Superior temporal gyrus (tissue), 1 donor: ENCODE measurements around the gene B9D2.

Experiments
- DNase-seq: peaks from one replicate; pipeline ENCODE4 v3.0.0-alpha.2; 2016; ENCODE audit errors: extremely low spot score

Gene B9D2

GRCh38 chr19:41327576-41328156, 36.3 kb downstream of the B9D2 start:
- DNase-seq: no peak

DNA sequence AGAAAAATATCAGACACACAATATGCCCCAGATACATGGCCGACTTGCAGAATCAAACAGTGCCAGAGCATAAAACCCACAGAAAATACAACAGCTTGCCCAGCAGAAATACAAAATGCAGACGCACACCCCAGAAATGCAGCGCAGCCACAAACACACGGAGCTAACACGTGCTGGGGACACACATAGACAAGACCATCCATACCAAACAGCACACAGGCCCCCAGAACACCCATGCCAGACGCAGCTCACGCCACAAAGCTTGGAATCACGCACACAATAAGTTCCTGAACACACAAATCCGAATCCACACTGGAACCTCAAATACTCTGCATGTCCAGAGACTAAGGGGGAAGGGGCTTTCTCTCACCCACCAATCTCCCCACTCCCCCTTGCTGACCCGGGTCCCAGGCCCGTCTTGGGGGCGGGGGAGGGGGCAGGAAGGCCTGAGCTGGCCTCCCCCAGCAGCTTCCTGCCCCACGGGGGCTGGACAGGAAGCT, 36.8 kb downstream of the B9D2 start:
- peak; percentile 23 for DNase-seq

GRCh38 chr19:41325947-41326706, 37.8 kb downstream of the B9D2 start:
- DNase-seq: peak; percentile 38

- no peak for DNase-seq
Observed at GRCh38 chr19:41325640-41325946, 38.4 kb downstream of the B9D2 start.

DNA sequence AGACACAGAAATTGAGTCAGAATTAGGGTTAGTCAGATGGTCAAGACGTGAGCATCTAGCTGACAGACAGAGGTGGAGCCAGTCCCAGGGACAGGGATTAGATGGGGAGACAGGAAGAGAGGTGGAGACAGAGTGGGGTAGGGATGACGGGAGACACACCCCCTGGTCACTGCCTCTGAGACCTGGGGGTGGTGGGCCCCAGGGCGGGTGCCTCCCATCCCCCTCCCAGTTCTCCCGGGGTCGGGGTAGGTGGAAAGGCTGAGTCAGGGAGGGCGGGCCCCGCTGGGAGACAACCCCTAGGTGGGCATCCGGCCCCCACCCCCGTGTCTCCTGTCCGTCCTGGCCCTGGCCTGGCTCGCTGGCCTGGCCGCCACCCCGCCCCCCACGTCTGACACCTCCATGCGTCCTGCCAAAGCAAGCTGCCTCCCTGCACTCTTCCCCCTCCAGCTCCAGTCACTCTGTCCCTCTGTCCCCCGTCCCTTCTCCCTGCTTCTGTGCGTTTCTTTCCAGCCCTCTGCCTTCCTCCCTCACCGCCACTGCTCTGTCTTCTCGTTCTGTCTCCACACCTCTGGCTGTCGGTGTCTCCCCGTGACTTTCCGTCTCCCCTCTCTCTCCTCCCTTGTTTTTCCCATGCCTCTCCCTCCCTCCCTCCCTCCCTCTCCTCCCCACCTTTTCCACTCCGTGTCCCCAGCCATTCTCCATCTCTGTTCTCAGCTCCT, 38.9 kb downstream of the B9D2 start:
- DNase-seq: no peak

DNA sequence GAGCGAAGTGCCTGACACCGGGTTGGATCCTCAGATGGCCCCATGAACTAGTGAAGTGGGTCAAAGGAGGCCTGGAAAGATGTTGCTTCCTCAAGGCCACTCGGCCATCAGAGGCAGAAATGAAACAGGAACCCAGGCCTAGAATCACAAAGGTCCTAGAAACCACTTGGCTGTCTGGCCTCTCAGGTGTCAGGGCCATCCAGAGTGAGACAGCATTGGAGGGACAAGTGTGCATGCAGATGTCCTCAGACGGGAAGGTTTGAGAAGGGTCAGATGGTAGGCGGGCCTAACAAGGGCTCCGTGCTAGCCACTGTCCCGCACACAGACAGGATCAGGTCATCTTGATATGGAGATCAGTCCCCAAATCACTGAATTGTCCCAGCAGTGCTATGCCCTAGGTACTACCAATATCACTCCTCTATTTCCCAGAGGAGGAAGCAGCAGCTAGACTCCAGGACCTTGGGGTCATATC, 39.7 kb downstream of the B9D2 start:
- no peak for DNase-seq

DNA sequence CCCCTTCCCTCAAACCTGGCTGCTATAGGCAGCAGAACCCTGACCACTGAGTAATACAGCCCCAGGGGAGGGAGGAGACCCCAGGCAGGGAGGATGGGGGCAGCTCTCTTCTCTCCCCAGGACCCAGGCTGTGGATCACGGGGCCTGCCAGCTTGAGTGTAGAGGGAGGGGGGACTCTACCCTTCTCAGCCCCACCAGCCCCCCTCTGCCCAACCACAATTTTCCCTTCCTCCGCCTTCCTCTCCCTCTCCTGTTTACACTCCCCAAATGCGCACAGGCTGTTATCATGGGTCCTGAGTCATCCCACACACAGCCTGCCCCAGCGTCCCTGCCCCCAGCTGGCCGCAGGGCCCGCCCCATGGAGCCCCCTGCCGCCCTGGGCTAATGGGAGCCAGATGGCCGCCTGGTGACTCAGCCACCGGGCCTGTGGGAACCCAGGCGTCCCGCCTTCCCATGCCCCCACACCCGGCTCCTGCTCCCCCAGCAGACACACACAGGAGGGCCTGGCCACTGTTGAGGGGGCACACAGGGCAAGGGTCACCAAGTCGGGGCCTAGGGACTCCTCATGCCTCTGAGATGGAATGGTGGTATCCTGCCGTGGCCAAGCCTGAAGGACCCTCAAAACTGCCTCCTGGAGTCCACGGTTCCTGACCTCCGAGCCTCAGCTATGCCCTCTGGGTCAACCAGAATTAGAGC, 40.4 kb downstream of the B9D2 start:
- DNase-seq: no peak

DNA sequence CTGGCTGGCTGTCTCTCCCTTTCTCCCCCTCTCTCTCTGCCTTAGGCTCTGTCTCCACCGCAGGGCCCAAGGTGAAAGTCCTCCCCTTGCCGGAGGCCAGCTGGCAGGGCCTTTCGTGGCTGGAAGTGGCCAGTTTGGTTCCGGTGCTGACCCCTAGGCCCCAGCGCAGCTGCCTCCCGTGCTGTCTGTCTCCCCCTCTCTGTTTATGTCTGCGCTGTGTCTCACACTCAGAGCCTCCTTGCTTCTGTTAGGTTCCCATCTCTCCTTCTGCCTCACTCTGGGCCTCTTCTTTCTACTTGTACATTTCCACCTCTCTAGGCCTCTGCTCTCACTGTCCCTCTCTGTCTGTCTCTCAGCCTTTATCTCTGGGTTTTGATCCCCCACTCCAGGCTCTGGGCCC, 40.9 kb downstream of the B9D2 start:
- no peak for DNase-seq

- no peak for DNase-seq
Observed at GRCh38 chr19:41322451-41322850, 41.5 kb downstream of the B9D2 start.

DNA sequence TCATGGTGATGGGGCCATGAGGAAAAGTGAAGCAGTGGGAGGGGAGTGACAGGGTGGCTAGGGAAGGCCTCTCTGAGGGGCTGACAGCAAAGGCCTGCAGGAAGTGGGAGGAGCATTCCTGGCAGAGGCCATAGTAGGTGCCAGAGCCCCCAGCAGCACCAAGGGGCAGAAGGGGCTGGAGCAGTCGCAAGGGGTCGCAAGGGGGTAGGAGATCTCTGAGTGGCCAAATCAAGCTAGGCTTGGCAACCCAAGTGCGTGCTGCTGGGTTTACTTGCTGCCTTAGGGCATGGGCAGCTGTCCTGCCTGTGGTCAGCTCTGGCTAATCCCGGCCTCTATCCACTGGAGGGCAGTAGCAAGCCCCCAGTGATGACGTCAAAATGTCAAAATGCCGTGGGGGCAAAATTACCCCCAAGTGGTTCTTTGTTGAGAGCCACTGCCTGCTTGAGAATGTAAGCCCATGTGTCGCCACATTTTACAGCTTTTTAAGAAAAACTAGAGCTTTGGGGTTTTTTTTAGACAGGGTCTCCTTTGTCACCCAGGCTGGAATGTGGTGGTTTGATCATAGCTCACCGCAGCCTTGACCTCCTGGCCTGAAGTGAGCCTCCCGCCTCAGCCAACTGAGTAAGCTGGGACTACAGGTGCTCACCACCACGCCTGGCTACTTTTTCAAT, 42.2 kb downstream of the B9D2 start:
- DNase-seq: no peak

- DNase-seq: no peak
Observed at GRCh38 chr19:41321204-41321599, 42.7 kb downstream of the B9D2 start.

- no peak for DNase-seq
Observed at GRCh38 chr19:41320568-41320967, 43.4 kb downstream of the B9D2 start.

DNA sequence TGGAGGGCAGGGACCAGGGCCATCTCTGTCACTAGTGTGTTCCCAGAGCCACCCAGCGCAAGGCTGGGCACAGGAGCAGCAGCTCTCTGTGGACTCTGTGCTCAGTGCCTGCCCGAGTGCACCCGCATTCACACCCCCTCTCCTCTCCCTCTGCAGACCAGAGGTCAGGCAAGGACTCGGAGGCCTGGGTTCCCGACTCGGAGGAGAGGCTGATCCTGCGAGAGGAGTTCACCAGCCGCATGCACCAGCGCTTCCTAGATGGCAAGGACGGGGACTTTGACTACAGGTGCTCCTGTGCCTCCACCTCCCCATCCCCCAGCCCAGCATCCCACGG, 43.8 kb downstream of the B9D2 start:
- no peak for DNase-seq

DNA sequence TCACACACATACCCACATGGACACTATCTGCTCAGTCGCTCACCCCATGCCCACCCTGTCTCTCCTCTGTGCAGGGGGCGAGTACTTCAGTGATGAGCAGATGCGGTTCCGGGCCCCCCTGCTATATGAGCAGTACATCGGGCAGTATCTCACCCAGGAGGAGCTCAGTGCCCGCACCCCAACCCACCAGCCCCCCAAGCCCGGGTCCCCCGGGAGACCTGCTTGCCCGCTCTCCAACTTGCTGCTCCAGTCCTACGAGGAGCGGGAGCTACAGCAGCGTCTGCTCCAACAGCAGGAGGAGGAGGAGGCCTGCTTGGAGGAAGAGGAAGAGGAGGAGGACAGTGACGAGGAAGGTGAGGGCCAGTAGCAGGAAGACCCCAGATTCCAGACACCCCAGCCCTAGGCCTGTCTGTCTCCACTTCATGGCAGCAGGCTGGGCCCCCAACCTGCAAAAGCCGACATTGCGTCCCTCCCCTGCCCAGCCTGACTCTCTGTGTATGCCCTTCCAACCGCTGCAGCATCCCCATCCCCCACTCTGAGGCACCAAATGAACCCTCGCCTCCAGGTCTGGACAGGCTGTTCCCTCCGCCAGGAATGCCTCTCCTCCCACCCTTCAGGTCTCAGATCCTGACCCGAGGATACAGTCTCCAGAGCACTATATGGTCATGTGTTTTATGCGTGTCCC, 44.3 kb downstream of the B9D2 start:
- no peak for DNase-seq

DNA sequence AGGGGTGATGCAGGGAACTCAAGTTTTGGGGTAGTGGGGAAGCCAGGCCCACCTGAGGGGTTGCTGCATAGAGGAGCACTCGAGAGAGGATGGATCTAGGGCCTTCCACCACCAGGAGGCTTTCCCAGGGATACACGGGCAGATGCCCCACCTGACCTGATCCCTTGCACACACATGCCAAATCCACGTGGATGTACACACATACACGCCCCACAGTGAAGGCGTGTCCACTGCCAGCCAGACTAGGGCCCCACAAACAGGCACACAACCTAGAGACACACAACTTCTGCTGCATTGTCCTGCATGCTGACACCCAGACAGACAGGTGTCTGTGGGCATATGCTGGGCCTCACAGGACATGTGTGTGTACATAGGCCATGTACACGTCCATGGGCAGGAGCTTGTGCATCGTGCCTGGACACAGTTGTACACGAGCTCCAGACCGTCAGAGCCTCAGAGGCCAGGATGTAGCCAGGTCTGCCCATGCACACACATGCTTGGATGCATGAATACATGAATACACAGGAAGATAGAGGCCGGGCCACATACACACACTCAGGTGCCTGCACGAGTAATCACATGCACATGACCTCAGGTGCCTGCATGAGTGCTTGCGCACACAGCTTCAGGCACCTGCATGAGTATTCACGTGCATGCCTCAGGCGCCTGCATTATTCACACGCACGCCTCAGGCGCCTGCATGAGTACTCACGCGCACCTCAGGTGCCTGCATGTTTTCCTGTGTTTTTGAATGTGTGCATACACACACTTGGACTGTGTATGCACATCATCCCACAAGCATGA, 45.1 kb downstream of the B9D2 start:
- no peak for DNase-seq

GRCh38 chr19:41316306-41316920, 47.5 kb downstream of the B9D2 start:
- DNase-seq: no peak

- DNase-seq: no peak
Observed at GRCh38 chr19:41311613-41312012, 52.3 kb downstream of the B9D2 start.

GRCh38 chr19:41311072-41311471, 52.9 kb downstream of the B9D2 start:
- DNase-seq: no peak

- peak; percentile 93 for DNase-seq
Observed at GRCh38 chr19:41310033-41310831, 53.7 kb downstream of the B9D2 start, which contains the start of gene CCDC97. Gene CCDC97, plus strand, starts transcription at chr19:41310172. Its CDS starts 139 bp downstream, at chr19:41310311.
